ENCODE measurements around the gene FAM81A. TPM values are rescaled to one million over a fixed set of nuclear protein-coding genes. Genes with fewer than 3 reads are reported as not detected.

FAM81A gene
- total and polyA plus RNA-seq, 9 of the 15 experiments (the other 6 are each of a cell fraction or from before 2014, with no cell fraction given): not detected

GRCh38 chr15:59419170-59419569, 18.8 kb upstream of the FAM81A start:
- ChIA-PET CTCF (ENCODE audit: low intra/inter-chr PET ratio) (no interaction called here), POLR2A (no interaction called here)
- H4K20me1 ChIP-seq (replicated peaks; ENCODE audit: control insufficient read depth, insufficient read depth, low read length): no peaks in the 10 kb centered on the region
- no peak overlapping the region for H2AFZ ChIP-seq (ENCODE audit: low read depth, low read length)
- H3K4me1 ChIP-seq (replicated peaks in 1 of 2; ENCODE audit: control insufficient read depth in 2 of 2, insufficient read depth in 2 of 2, low read length in 2 of 2): no peaks in the 10 kb centered on the region
- WGBS (ENCODE audit: insufficient coverage, low coverage, missing lambda C conversion rate): 11% methylated on average over 1 of the region's 1 CpG
- no peaks in the 10 kb centered on the region for H3K9me3 ChIP-seq (replicated peaks; ENCODE audit: control insufficient read depth, insufficient read depth, low read depth, low read length)
- H3K27ac ChIP-seq (ENCODE audit: extremely low read depth, low read depth, low read length): no peak overlapping the region
- no peak for DNase-seq (ENCODE audit: extremely low read depth in 1 of 4, low spot score in 3 of 4)
- BruUV-seq (replicated peaks): no TSS peak
- no peak overlapping the region for H3K4me2 ChIP-seq (ENCODE audit: insufficient read depth, low read length)
- H3K9ac ChIP-seq (ENCODE audit: insufficient read depth in 1 of 2, low read depth in 2 of 2, low read length in 2 of 2): no peak overlapping the region
- no peaks in the 10 kb centered on the region for H3K79me2 ChIP-seq (ENCODE audit: control insufficient read depth, insufficient read depth, low read length)
- FAIRE-seq: no peak
- in situ Hi-C loops (cut with MboI) (no loop called here), intact Hi-C loops (cut with micrococcal nuclease) (no loop called here)
- H3K4me3 ChIP-seq: no peak overlapping the region
- no peaks in the 10 kb centered on the region for H3K9me1 ChIP-seq (ENCODE audit: control insufficient read depth, insufficient read depth, low read length)
- peaks cover 0 to 6% of the 10 kb centered on the region in 2 experiments; a peak in 2 of 5 replicates for H3K27me3 ChIP-seq (ENCODE audit: control insufficient read depth in 2 of 2, insufficient read depth in 2 of 2, low read length in 2 of 2)
- H3K36me3 ChIP-seq (ENCODE audit: control insufficient read depth, insufficient read depth, low read length): no peaks in the 10 kb centered on the region
- TF ChIP-seq TFAM (CRISPR knock-in tag; conservative IDR thresholded peaks at IDR 0.05) (no peak), MCM3 (IDR thresholded peaks at IDR 0.05) (no peak), ARID2 (IDR thresholded peaks at IDR 0.05) (no peak), KDM5B (IDR thresholded peaks at IDR 0.05; ENCODE audit: insufficient replicate concordance, low read depth, low read length) (no peak), GTF3C2 (IDR thresholded peaks at IDR 0.05; ENCODE audit: borderline replicate concordance, extremely low read depth, insufficient read length) (no peak), ZNF780A (CRISPR knock-in tag; IDR thresholded peaks at IDR 0.05) (no peak), KAT2B (IDR thresholded peaks at IDR 0.05; ENCODE audit: low read depth, low read length) (no peak), ETV1 (tag; conservative IDR thresholded peaks at IDR 0.05; ENCODE audit: low read depth) (no peak), ZNF584 (CRISPR knock-in tag; IDR thresholded peaks at IDR 0.05; ENCODE audit: low read depth) (no peak)
- ATAC-seq: no peak

Data from K562 (cell line).